GM12874 (cell line): ENCODE data around the gene LRRN2.

Experiments used
- CTCF ChIP-seq: IDR thresholded peaks from 2 replicates; pipeline ENCODE4 v1.5.1; 2011; ENCODE audit warnings: low read depth, mild to moderate bottlenecking, control low read depth, low read length, moderate library complexity; ENCODE audit not compliant: insufficient read depth

Gene LRRN2

DNA sequence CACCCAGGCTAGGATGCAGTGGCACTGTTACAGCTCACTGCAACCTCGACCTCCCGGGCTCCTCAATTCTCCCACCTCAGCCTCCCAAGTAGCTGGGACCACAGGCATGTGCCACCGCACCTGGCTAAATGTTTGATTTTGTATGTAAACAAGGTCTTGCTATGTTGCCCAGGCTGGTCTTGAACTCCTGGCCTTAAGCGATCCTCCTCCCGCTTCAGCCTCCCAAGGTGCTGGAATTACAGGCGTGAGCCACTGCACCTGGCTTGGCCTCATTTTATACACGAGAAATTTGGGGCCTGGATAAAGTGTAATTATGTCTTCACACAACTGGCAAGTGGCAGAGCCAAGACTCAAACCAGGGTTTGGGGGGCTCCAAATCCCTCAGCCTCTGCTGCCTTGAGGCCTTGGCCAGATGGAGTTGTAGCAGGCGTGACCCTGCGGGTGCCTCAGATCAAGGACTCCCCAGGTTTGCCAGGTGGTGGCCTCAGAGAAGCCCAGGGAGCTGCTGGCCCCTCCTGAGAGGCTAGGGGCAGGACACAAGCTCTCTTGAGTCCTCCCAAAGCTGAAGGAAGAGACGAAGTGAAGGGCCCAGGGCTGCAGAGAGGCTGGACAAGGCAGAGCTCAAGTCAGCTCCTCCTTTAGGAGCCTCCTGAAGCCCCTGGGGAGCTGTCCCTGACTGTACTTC, 107.6 kb downstream of the LRRN2 start:
- no peak for TF ChIP-seq CTCF

DNA sequence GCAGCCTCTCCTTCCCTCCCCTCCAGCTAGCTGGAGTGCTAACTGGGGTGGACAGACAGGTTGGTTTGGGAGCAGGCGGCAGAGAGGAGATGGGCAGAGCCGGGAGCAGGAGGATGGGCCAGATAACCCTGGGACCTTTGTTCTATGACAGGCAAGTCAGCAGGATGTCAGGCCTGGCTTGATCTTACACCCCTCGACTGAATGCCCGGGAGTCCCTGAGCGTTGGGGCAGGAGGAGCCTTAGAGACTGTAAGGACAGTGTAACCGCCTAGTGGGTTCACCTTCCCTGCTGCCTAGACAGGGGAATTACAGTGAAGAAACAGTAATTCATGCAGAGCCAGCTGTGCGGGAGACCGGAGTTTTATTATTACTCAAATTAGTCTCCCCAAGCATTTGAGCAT, 109.1 kb downstream of the LRRN2 start:
- TF ChIP-seq CTCF = no peak

- no peak for TF ChIP-seq CTCF
These were observed 110.0 kb downstream of the LRRN2 start for GRCh38 chr1:204575221-204576190.

DNA sequence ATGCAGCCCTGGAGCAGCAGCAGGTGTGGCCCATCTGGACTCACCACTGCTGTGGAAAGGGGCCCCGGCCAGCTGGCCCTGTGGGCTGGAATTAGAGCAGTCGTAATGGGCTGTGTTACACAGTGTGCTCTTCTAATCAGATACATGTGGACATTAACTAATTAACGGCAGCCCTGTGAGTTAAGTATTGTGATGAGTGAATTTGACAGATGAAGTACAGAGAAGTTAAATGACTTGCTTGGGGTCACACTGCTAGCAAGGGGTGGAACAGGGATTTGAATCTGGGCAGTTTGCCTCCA, 110.7 kb downstream of the LRRN2 start:
- TF ChIP-seq CTCF = no peak

- TF ChIP-seq CTCF = no peak
These were observed 111.3 kb downstream of the LRRN2 start for GRCh38 chr1:204574016-204574864.

DNA sequence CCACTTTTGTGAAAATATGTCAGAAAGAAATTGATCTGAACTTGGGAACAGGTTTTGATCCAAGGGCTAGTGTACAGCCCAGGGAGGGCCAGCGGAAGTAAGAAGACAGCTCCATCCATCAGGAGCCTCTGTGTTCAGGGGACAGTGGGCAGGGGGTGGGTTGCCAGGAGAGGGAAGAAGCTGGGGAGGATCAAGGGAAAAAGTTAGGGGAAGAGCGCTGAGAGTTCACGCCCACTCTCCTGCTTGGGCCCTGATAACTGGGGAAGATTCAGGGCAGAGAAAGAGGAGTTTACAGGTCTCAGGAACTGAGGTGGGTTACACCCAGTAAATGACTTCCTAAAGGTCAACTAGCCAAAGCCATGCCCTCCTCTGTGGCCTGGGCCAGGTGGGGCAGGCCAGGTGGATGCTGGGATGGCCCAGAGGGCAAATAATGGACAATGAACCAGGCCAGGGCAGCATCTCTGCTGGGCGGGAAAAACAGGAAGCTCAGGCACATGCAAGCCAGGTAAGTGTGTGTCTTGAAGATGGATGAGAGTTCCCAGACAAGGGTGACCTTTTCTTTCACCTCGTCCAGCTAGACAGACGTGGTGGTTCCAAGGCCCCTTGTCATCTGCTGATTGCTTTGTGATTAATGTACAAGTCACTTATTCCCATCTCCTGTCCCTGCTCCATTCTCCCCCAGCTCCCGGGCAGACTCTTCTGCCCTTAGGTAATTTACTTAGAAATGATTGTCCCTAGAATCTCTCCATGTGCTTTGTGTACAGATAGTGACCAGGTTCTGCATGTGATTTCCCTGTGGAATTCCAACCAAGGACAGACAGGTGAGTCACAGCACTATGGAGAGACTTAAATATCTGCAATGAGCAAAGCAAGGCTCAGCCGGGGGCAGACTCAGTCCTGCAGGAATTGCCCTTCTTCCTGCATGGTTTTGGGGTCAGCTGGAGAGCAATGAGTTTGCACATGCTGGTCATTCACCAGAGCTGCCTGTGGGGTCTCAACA, 112.3 kb downstream of the LRRN2 start:
- no peak for TF ChIP-seq CTCF
